ENCODE results near the gene PMM1. TPM values are rescaled to one million over a fixed set of nuclear protein-coding genes. Genes with fewer than 3 reads are reported as not detected.
A peak's percentile ranks its signal among the peaks of the same experiment; 100 is the strongest.

The PMM1 gene
- total and polyA plus RNA-seq, 2 of the 13 experiments (the other 11 are each of a cell fraction or from before 2014, with no cell fraction given) = 17.8 to 95.6 TPM

- TF ChIP-seq FOXA1 (IDR thresholded peaks at IDR 0.05) (no peak), FOXA1 (CRISPR knock-in tag; IDR thresholded peaks at IDR 0.05) (no peak), ATRX (CRISPR knock-in tag; IDR thresholded peaks at IDR 0.05; ENCODE audit: borderline replicate concordance) (no peak), NR2F2 (IDR thresholded peaks at IDR 0.05; ENCODE audit: borderline replicate concordance, low read depth) (no peak), REL (CRISPR knock-in tag; conservative IDR thresholded peaks at IDR 0.05) (no peak), ETV5 (CRISPR knock-in tag; IDR thresholded peaks at IDR 0.05; ENCODE audit: borderline replicate concordance) (no peak), ZNF737 (CRISPR knock-in tag; IDR thresholded peaks at IDR 0.05; ENCODE audit: borderline replicate concordance) (no peak), ZNF770 (CRISPR knock-in tag; IDR thresholded peaks at IDR 0.05) (no peak), GLI4 (CRISPR knock-in tag; IDR thresholded peaks at IDR 0.05; ENCODE audit: borderline replicate concordance) (no peak), NONO (IDR thresholded peaks at IDR 0.05) (no peak), NONO (CRISPR knock-in tag; conservative IDR thresholded peaks at IDR 0.05) (no peak), GPN1 (CRISPR knock-in tag; IDR thresholded peaks at IDR 0.05; ENCODE audit: borderline replicate concordance) (no peak), GPBP1L1 (CRISPR knock-in tag; IDR thresholded peaks at IDR 0.05) (no peak), CAMTA2 (CRISPR knock-in tag; IDR thresholded peaks at IDR 0.05; ENCODE audit: borderline replicate concordance) (no peak), XRCC5 (optimal IDR thresholded peaks at IDR 0.05; ENCODE audit: low read length) (peak; percentile 78), POGK (CRISPR knock-in tag; conservative IDR thresholded peaks at IDR 0.05) (no peak), KDM4B (CRISPR knock-in tag; IDR thresholded peaks at IDR 0.05) (0 out of 2 replicates have a peak, but pooled peaks have one; percentile 21), ZBTB20 (CRISPR knock-in tag; IDR thresholded peaks at IDR 0.05; ENCODE audit: borderline replicate concordance, low read depth) (no peak), JDP2 (CRISPR knock-in tag; IDR thresholded peaks at IDR 0.05; ENCODE audit: borderline replicate concordance) (no peak), CSRNP2 (CRISPR knock-in tag; conservative IDR thresholded peaks at IDR 0.05; ENCODE audit: low read depth) (no peak)
Observed at GRCh38 chr22:41532908-41533825, 56.5 kb downstream of the PMM1 start (continued).

All from HepG2 (cell line).